ENCODE results near the gene MCM3.

MCM3 gene

GRCh38 chr6:52301326-52301725 is 16.8 kb upstream of the MCM3 start:
- DNase-seq, result no peak

- DNase-seq, result no peak
Observed at GRCh38 chr6:52300489-52300931, 16.0 kb upstream of the MCM3 start.

- DNase-seq, result no peak
Observed at GRCh38 chr6:52299653-52300052, 15.1 kb upstream of the MCM3 start.

- DNase-seq, result no peak
Observed at GRCh38 chr6:52297433-52297832, 12.9 kb upstream of the MCM3 start.

GRCh38 chr6:52293067-52293466 is 8.5 kb upstream of the MCM3 start:
- DNase-seq, result no peak

- DNase-seq, result no peak
Observed at GRCh38 chr6:52288841-52289240, 4.3 kb upstream of the MCM3 start.

GRCh38 chr6:52288216-52288615 is 3.7 kb upstream of the MCM3 start:
- no peak for DNase-seq

- DNase-seq, result peak; percentile 80
Observed at GRCh38 chr6:52286798-52287432, 2.4 kb upstream of the MCM3 start.

- no peak for DNase-seq
Observed at GRCh38 chr6:52285177-52286068, 881 bp upstream of the MCM3 start.

GRCh38 chr6:52284131-52284459 is 447 bp downstream of the MCM3 start:
- peak; percentile 82 for DNase-seq

GRCh38 chr6:52283111-52283510 is 1.4 kb downstream of the MCM3 start:
- no peak for DNase-seq

- DNase-seq, result no peak
Observed at GRCh38 chr6:52276130-52276529, 8.4 kb downstream of the MCM3 start.

GRCh38 chr6:52271852-52272460 is 12.6 kb downstream of the MCM3 start:
- DNase-seq, result no peak

- DNase-seq, result peak; percentile 76
Observed at GRCh38 chr6:52263709-52264540, 20.6 kb downstream of the MCM3 start.

- no peak for DNase-seq
Observed at GRCh38 chr6:52262620-52263344, 21.8 kb downstream of the MCM3 start.

- DNase-seq, result no peak
Observed at GRCh38 chr6:52261229-52261628, 23.3 kb downstream of the MCM3 start.

GRCh38 chr6:52260634-52261033 is 23.9 kb downstream of the MCM3 start:
- no peak for DNase-seq

- no peak for DNase-seq
Observed at GRCh38 chr6:52255434-52255833, 29.1 kb downstream of the MCM3 start.

- DNase-seq, result no peak
Observed at GRCh38 chr6:52254731-52255378, 29.7 kb downstream of the MCM3 start.

- peak; percentile 74 for DNase-seq
Observed at GRCh38 chr6:52253494-52253893, 31.0 kb downstream of the MCM3 start.

GRCh38 chr6:52251113-52251512 is 33.4 kb downstream of the MCM3 start:
- DNase-seq, result no peak

- DNase-seq, result no peak
Observed at GRCh38 chr6:52249078-52249477, 35.5 kb downstream of the MCM3 start.

Measured in stimulated activated CD4-positive, alpha-beta T cell treated with anti-CD3 and anti-CD28 coated beads, Interleukin-15, amount 100 ng/mL, for 24 hours (primary cell).